ENCODE data around the gene ATG3. TPM values are rescaled to one million over a fixed set of nuclear protein-coding genes. Genes with fewer than 3 reads are reported as not detected.

Gene ATG3
- total and polyA plus RNA-seq, 3 donors from 2014 or later = 108 to 200 (median 126) TPM

GRCh38 chr3:112484352-112484751 is 77.4 kb downstream of the ATG3 start:
- Histone ChIP-seq H3K4me3 (no peak overlapping the region), H3K9me3 (no peaks in the 10 kb centered on the region), H3K36me3 (ENCODE audit: low read depth, missing control alignments) (no peaks in the 10 kb centered on the region), H3K4me1 (no peaks in the 10 kb centered on the region), H3K27me3 (no peaks in the 10 kb centered on the region), H3K27ac (no peak overlapping the region)
- WGBS, 2 donors = 91 to 96% methylated on average over 4 of the region's 4 CpGs
- TF ChIP-seq CTCF (IDR thresholded peaks at IDR 0.05) (no peak), POLR2A (IDR thresholded peaks at IDR 0.05) (no peak)
- intact Hi-C loops (cut with DNase I; ENCODE audit: low total_unique reads) = no loop called here
- no peak for DNase-seq

- no peaks in the 10 kb centered on the region for H3K27me3 ChIP-seq
- DNase-seq = no peak
- WGBS, 2 donors = 65 to 76% methylated on average over 1 of the region's 1 CpG
- no peak overlapping the region for H3K27ac ChIP-seq
- no peaks in the 10 kb centered on the region for H3K4me1 ChIP-seq
- TF ChIP-seq POLR2A (IDR thresholded peaks at IDR 0.05) (no peak), CTCF (IDR thresholded peaks at IDR 0.05) (no peak)
- H3K36me3 ChIP-seq (ENCODE audit: low read depth, missing control alignments) = no peaks in the 10 kb centered on the region
- H3K9me3 ChIP-seq = no peaks in the 10 kb centered on the region
- intact Hi-C loops (cut with DNase I; ENCODE audit: low total_unique reads) = no loop called here
- H3K4me3 ChIP-seq = no peak overlapping the region
Observed at GRCh38 chr3:112482675-112483074, 79.1 kb downstream of the ATG3 start.

Other genes starting within 250 kb of the ATG3 start
- 1 to 10 TPM; 3.4 to 8.5 TPM for gene CD200, start 228.8 kb downstream of the ATG3 start, total RNA-seq
- gene CD200, start 228.8 kb downstream of the ATG3 start, polyA plus RNA-seq (ENCODE audit: insufficient read depth, low read depth, low replicate concordance) = 6.3 TPM
- 1 to 10 TPM; 1.2 to 1.4 TPM for gene BTLA, start 62.5 kb downstream of the ATG3 start, total RNA-seq
- 0.50 TPM for gene BTLA, start 62.5 kb downstream of the ATG3 start, polyA plus RNA-seq (ENCODE audit: insufficient read depth, low read depth, low replicate concordance)
- gene SLC35A5, start 83 bp upstream of the ATG3 start, total RNA-seq = 10 to 100 TPM; 51.4 to 54.9 TPM
- 64.2 TPM for gene SLC35A5, start 83 bp upstream of the ATG3 start, polyA plus RNA-seq (ENCODE audit: insufficient read depth, low read depth, low replicate concordance)
- 10 to 100 TPM; 13.8 to 18.8 TPM for gene CCDC80, start 79.2 kb upstream of the ATG3 start, total RNA-seq
- gene CCDC80, start 79.2 kb upstream of the ATG3 start, polyA plus RNA-seq (ENCODE audit: insufficient read depth, low read depth, low replicate concordance) = 159 TPM

Measured in testis (tissue), 3 donors.